ENCODE results near the gene XAB2. TPM values are rescaled to one million over a fixed set of nuclear protein-coding genes. Genes with fewer than 3 reads are reported as not detected.

XAB2 gene
- total RNA-seq, 2 experiments from 2014 or later = 118 to 121 TPM

GRCh38 chr19:7602240-7602934, 27.0 kb downstream of the XAB2 start:
- no peak overlapping the region for H3K27ac Mint-ChIP-seq
- peaks cover 37% of the 10 kb centered on the region for H3K27me3 Mint-ChIP-seq
- H3K27me3 ChIP-seq (ENCODE audit: control insufficient read depth in 1 of 2, insufficient read depth in 2 of 2, low read length in 2 of 2) = peaks cover 11 to 15% of the 10 kb centered on the region in 2 experiments
- no peaks in the 10 kb centered on the region for H3K4me1 Mint-ChIP-seq (ENCODE audit: low read depth)
- ATAC-seq (ENCODE audit: poor library complexity) (no peak), DNase-seq (no peak)
- no peaks in the 10 kb centered on the region for H3K36me3 ChIP-seq (ENCODE audit: insufficient read depth, low read length)
- H3K4me1 ChIP-seq (ENCODE audit: insufficient read depth, low read length) = peaks cover 1% of the 10 kb centered on the region
- intact Hi-C loops (cut with DNase I, micrococcal nuclease) = no loop called here
- H3K9me3 ChIP-seq (ENCODE audit: control insufficient read depth in 1 of 2, insufficient read depth in 1 of 2, low read length in 2 of 2) = peaks cover 0 to 11% of the 10 kb centered on the region in 2 experiments
- H3K36me3 Mint-ChIP-seq (ENCODE audit: low read depth) = no peaks in the 10 kb centered on the region
- H3K4me3 ChIP-seq (ENCODE audit: low read length) = no peak overlapping the region
- no peaks in the 10 kb centered on the region for H3K9me3 Mint-ChIP-seq
- no peak overlapping the region for H3K27ac ChIP-seq (ENCODE audit: low read depth in 1 of 2, low read length in 2 of 2)
- no peak overlapping the region for H3K4me3 Mint-ChIP-seq
- TF ChIP-seq, protein P1, sequence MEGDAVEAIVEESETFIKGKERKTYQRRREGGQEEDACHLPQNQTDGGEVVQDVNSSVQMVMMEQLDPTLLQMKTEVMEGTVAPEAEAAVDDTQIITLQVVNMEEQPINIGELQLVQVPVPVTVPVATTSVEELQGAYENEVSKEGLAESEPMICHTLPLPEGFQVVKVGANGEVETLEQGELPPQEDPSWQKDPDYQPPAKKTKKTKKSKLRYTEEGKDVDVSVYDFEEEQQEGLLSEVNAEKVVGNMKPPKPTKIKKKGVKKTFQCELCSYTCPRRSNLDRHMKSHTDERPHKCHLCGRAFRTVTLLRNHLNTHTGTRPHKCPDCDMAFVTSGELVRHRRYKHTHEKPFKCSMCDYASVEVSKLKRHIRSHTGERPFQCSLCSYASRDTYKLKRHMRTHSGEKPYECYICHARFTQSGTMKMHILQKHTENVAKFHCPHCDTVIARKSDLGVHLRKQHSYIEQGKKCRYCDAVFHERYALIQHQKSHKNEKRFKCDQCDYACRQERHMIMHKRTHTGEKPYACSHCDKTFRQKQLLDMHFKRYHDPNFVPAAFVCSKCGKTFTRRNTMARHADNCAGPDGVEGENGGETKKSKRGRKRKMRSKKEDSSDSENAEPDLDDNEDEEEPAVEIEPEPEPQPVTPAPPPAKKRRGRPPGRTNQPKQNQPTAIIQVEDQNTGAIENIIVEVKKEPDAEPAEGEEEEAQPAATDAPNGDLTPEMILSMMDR (IDR thresholded peaks at IDR 0.05) = no peak
- POLR2A ChIA-PET = no interaction called here
- CTCF ChIA-PET = no interaction called here

GRCh38 chr19:7600721-7601120, 28.6 kb downstream of the XAB2 start:
- H3K27ac Mint-ChIP-seq = no peak overlapping the region
- Histone ChIP-seq H3K27me3 (ENCODE audit: control insufficient read depth in 1 of 2, insufficient read depth in 2 of 2, low read length in 2 of 2) (peaks cover 23 to 26% of the 10 kb centered on the region in 2 experiments), H3K9me3 (ENCODE audit: control insufficient read depth in 1 of 2, insufficient read depth in 1 of 2, low read length in 2 of 2) (peaks cover 0 to 19% of the 10 kb centered on the region in 2 experiments), H3K4me1 (ENCODE audit: insufficient read depth, low read length) (peaks cover 8% of the 10 kb centered on the region), H3K36me3 (ENCODE audit: insufficient read depth, low read length) (no peaks in the 10 kb centered on the region), H3K4me3 (ENCODE audit: low read length) (no peak overlapping the region), H3K27ac (ENCODE audit: low read depth in 1 of 2, low read length in 2 of 2) (no peak overlapping the region)
- ChIA-PET POLR2A (no interaction called here), CTCF (no interaction called here)
- DNase-seq (no peak), ATAC-seq (ENCODE audit: poor library complexity) (no peak)
- TF ChIP-seq, protein P1 (IDR thresholded peaks at IDR 0.05) = no peak
- H3K36me3 Mint-ChIP-seq (ENCODE audit: low read depth) = no peaks in the 10 kb centered on the region
- no peak overlapping the region for H3K4me3 Mint-ChIP-seq
- H3K27me3 Mint-ChIP-seq = peaks cover 45% of the 10 kb centered on the region
- intact Hi-C loops (cut with DNase I, micrococcal nuclease) = no loop called here
- no peaks in the 10 kb centered on the region for H3K9me3 Mint-ChIP-seq
- no peaks in the 10 kb centered on the region for H3K4me1 Mint-ChIP-seq (ENCODE audit: low read depth)

DNA sequence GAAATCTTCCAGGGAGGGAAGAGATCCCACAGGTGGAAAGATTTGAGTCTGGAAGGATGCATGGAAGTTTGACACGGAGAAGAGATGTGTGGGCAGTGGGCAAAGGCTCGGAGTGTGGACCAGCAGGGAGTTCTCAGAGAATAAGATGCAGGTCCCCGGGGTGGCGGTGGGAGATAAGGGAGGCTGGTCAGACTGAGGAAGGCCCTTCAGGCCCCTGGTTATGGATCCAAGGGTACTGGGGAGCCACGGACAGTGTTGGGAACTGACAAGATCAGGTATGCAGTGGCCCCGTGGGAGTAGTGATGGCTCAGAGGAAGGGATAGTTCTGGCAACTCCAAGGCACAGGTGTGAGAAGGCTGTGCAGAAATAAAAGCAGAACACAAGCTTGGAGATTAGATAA, 31.2 kb downstream of the XAB2 start:
- Histone ChIP-seq H3K36me3 (ENCODE audit: insufficient read depth, low read length) (no peaks in the 10 kb centered on the region), H3K27me3 (ENCODE audit: control insufficient read depth in 1 of 2, insufficient read depth in 2 of 2, low read length in 2 of 2) (peaks cover 29 to 32% of the 10 kb centered on the region in 2 experiments), H3K4me1 (ENCODE audit: insufficient read depth, low read length) (peaks cover 11% of the 10 kb centered on the region), H3K9me3 (ENCODE audit: control insufficient read depth in 1 of 2, insufficient read depth in 1 of 2, low read length in 2 of 2) (peaks cover 0 to 8% of the 10 kb centered on the region in 2 experiments), H3K4me3 (ENCODE audit: low read length) (no peak overlapping the region), H3K27ac (ENCODE audit: low read depth in 1 of 2, low read length in 2 of 2) (no peak overlapping the region)
- peak overlapping the region; percentile 20 for H3K4me3 Mint-ChIP-seq
- no peak for ATAC-seq (ENCODE audit: poor library complexity)
- peaks cover 55% of the 10 kb centered on the region for H3K27me3 Mint-ChIP-seq
- no peaks in the 10 kb centered on the region for H3K36me3 Mint-ChIP-seq (ENCODE audit: low read depth)
- POLR2A ChIA-PET = interaction anchor here (0.6 kb wide), 1 partner anchor 798 kb away, joined by 3 read pairs; no protein-coding TSS in a partner anchor
- intact Hi-C loops (cut with DNase I, micrococcal nuclease) = no loop called here
- CTCF ChIA-PET = no interaction called here
- no peaks in the 10 kb centered on the region for H3K9me3 Mint-ChIP-seq
- DNase-seq = no peak
- TF ChIP-seq, protein P1 (IDR thresholded peaks at IDR 0.05) = no peak
- H3K4me1 Mint-ChIP-seq (ENCODE audit: low read depth) = peaks cover 5% of the 10 kb centered on the region
- H3K27ac Mint-ChIP-seq = no peak overlapping the region

Measured in CD4-positive, alpha-beta T cell (primary cell).